Suprapubic skin (tissue), 3 donors: ENCODE data around the gene CDH13.

Experiments used
- POLR2A ChIP-seq, 2 donors: fragments of 450-650 bp; IDR thresholded peaks; one replicate each; pipeline ENCODE4 v1.6.1; 2017; ENCODE audit warnings: antibody characterized with exemption in 2 of 2, mild to moderate bottlenecking in 2 of 2, moderate library complexity in 2 of 2
- TF ChIP-seq, protein P1 (sequence below), 2 donors: fragments of 200-600 bp in 1 of 2; fragments of 450-650 bp in 1 of 2; sonication (generic) in 1 of 2; IDR thresholded peaks; one replicate each; pipeline ENCODE4 v1.5.1; 2016 to 2019; ENCODE audit warnings: antibody characterized with exemption in 2 of 2, mild to moderate bottlenecking in 1 of 2, moderate library complexity in 1 of 2

DNA sequence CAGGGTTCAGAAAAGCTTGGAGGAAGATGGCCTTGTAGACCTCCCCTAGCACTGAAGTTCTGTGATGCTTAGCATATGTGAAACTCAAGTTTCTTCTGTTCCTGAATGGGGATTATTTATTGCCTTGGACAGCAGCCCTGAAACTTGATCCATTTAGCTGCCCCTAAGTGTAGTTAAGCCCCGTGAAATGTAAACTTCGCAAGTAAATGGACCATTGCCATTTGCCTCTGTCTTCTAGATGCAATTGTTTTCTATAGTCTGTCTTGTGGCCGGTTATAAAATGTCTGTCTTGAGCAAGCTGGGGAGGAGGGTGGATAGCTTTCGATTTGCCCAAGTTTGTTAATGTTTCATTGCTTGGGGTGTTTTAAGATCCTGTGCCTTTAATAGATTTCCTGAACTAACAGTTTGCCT is 261.8 kb downstream of the CDH13 start:
- TF ChIP-seq, protein P1, sequence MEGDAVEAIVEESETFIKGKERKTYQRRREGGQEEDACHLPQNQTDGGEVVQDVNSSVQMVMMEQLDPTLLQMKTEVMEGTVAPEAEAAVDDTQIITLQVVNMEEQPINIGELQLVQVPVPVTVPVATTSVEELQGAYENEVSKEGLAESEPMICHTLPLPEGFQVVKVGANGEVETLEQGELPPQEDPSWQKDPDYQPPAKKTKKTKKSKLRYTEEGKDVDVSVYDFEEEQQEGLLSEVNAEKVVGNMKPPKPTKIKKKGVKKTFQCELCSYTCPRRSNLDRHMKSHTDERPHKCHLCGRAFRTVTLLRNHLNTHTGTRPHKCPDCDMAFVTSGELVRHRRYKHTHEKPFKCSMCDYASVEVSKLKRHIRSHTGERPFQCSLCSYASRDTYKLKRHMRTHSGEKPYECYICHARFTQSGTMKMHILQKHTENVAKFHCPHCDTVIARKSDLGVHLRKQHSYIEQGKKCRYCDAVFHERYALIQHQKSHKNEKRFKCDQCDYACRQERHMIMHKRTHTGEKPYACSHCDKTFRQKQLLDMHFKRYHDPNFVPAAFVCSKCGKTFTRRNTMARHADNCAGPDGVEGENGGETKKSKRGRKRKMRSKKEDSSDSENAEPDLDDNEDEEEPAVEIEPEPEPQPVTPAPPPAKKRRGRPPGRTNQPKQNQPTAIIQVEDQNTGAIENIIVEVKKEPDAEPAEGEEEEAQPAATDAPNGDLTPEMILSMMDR (IDR thresholded peaks at IDR 0.05), result no peak
- TF ChIP-seq POLR2A (IDR thresholded peaks at IDR 0.05), result no peak
